NB4 (cell line): Measurements from ENCODE around the gene IL17RC.

Experiments used
- MYC ChIP-seq: IDR thresholded peaks from 2 replicates; pipeline ENCODE4 v1.6.1; 2011; ENCODE audit warnings: low read depth, low read length
- POLR2A ChIP-seq: IDR thresholded peaks from 2 replicates; pipeline ENCODE4 v1.6.1; 2011; ENCODE audit warnings: mild to moderate bottlenecking; ENCODE audit not compliant: insufficient read length; ENCODE audit errors: extremely low read depth
- TF ChIP-seq, protein P1 (sequence below): IDR thresholded peaks from one replicate; pipeline ENCODE4 v1.5.1; 2012; ENCODE audit warnings: low read depth, low read length
- TF ChIP-seq, protein P2 (sequence below): IDR thresholded peaks from 2 replicates; pipeline ENCODE4 v1.6.1; 2011; ENCODE audit warnings: low read depth, low read length

DNA sequence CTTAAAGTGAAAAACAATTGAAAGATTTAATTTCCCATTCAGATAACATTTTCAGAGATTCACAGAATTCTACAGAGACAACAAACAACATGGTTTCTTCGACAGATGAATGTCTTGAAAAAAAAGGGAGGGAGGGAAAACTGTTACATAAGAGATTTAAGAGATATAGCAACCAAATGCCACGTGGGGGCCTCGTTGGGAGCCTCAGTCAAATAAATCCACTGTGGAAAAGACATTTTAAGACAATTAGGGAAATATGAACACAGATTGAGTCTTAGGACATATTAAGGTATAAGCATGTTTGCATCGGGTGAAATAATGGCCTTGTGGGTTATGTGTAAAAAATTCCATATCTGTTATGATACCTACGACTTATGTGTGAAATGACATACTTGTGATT, 40.3 kb downstream of the IL17RC start:
- TF ChIP-seq, protein P1, sequence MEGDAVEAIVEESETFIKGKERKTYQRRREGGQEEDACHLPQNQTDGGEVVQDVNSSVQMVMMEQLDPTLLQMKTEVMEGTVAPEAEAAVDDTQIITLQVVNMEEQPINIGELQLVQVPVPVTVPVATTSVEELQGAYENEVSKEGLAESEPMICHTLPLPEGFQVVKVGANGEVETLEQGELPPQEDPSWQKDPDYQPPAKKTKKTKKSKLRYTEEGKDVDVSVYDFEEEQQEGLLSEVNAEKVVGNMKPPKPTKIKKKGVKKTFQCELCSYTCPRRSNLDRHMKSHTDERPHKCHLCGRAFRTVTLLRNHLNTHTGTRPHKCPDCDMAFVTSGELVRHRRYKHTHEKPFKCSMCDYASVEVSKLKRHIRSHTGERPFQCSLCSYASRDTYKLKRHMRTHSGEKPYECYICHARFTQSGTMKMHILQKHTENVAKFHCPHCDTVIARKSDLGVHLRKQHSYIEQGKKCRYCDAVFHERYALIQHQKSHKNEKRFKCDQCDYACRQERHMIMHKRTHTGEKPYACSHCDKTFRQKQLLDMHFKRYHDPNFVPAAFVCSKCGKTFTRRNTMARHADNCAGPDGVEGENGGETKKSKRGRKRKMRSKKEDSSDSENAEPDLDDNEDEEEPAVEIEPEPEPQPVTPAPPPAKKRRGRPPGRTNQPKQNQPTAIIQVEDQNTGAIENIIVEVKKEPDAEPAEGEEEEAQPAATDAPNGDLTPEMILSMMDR = peak; percentile 13
- TF ChIP-seq POLR2A = no peak
- TF ChIP-seq, protein P2, sequence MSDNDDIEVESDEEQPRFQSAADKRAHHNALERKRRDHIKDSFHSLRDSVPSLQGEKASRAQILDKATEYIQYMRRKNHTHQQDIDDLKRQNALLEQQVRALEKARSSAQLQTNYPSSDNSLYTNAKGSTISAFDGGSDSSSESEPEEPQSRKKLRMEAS = peak; percentile 63
- TF ChIP-seq MYC = no peak
